ENCODE data around the gene MIER1.
A peak's percentile ranks its signal among the peaks of the same experiment; 100 is the strongest.

MIER1 gene

GRCh38 chr1:66993076-66993475, 68.3 kb downstream of the MIER1 start:
- no peak for DNase-seq (ENCODE audit: low read depth)

GRCh38 chr1:66996018-66996682, 71.4 kb downstream of the MIER1 start:
- TF ChIP-seq, protein P1, sequence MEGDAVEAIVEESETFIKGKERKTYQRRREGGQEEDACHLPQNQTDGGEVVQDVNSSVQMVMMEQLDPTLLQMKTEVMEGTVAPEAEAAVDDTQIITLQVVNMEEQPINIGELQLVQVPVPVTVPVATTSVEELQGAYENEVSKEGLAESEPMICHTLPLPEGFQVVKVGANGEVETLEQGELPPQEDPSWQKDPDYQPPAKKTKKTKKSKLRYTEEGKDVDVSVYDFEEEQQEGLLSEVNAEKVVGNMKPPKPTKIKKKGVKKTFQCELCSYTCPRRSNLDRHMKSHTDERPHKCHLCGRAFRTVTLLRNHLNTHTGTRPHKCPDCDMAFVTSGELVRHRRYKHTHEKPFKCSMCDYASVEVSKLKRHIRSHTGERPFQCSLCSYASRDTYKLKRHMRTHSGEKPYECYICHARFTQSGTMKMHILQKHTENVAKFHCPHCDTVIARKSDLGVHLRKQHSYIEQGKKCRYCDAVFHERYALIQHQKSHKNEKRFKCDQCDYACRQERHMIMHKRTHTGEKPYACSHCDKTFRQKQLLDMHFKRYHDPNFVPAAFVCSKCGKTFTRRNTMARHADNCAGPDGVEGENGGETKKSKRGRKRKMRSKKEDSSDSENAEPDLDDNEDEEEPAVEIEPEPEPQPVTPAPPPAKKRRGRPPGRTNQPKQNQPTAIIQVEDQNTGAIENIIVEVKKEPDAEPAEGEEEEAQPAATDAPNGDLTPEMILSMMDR (conservative IDR thresholded peaks at IDR 0.05; ENCODE audit: low read depth, low read length): peak; percentile 92
- DNase-seq (ENCODE audit: low read depth): peak; percentile 42
- no peak overlapping the region for H3K4me3 ChIP-seq (ENCODE audit: low read length)

More at GRCh38 chr1:66993076-66993475, 68.3 kb downstream of the MIER1 start:
- TF ChIP-seq, protein P1 (conservative IDR thresholded peaks at IDR 0.05; ENCODE audit: low read depth, low read length): no peak
- H3K4me3 ChIP-seq (ENCODE audit: low read length): no peak overlapping the region

GRCh38 chr1:66998972-66999371, 74.2 kb downstream of the MIER1 start:
- TF ChIP-seq, protein P1 (conservative IDR thresholded peaks at IDR 0.05; ENCODE audit: low read depth, low read length): no peak
- H3K4me3 ChIP-seq (ENCODE audit: low read length): no peak overlapping the region
- DNase-seq (ENCODE audit: low read depth): no peak

DNA sequence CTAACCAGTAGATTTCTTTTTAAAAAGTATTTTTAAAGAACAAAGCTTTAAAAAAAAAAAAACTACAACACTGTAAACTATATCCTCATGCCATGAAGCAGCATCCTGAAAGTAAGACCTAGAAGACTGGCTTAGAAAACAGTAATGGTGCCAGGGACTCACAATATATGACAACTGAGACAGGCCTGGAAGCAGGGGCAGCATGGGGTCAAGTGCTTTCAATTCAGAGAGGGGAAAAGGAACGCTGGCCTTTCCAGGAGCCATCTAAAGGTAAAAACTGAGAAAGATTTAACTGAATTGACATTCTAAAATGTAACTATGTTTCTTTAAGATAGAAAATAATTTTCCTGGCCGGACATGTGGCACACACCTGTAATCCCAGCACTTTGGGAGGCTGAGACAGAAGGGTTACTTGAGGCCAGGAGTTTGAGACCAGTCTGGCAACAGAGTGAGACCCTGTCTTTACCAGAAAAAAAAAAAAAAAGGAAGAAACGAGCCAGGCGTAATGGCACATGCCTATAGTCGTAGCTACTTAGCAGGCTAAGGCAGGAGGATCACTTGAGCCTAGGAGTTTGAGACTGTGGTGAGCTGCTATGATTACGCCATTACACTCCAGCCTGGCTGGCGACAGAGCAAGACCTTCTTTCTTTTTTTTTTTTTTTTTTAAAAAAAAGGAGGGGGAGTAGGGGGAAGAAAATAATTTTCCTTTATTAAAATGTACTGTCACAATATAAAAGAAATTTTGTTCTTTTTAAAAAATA, 75.0 kb downstream of the MIER1 start:
- TF ChIP-seq, protein P1 (conservative IDR thresholded peaks at IDR 0.05; ENCODE audit: low read depth, low read length): no peak
- no peak overlapping the region for H3K4me3 ChIP-seq (ENCODE audit: low read length)
- no peak for DNase-seq (ENCODE audit: low read depth)

DNA sequence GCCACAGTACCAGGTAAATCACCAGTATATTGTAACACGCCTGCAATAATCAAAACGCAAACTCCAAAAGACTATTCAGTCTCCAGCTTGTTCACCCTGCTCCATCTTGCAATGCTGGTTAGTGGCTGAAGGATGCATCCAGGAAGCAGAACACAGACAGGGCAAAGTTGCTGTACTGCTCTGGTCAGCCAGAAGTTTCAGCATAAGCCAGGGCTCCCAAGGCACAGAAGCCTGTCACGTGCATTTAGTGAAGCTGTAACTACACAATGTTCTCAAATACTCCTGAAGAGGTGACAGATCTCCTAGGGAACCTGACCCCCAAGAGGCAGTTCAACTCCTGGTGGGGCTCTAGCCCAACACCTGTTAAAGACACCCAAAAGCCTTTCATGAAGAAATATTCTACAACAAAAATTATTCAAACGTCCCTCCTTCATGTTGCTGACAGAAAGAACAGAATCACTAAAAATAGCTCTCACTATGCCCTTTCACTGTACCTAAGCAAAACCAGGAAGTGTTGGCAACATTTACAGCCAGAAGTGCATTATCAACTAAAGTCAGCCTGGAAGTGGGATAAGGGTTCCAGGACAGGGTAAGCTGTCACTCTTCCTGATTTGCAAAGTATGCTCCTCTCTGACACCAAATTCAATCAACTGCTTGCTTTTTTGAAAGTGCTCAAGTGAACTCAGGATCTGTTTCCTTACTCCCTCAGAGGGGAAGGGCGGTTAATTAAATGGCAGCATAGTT, 77.1 kb downstream of the MIER1 start:
- TF ChIP-seq, protein P1 (conservative IDR thresholded peaks at IDR 0.05; ENCODE audit: low read depth, low read length): no peak

DNA sequence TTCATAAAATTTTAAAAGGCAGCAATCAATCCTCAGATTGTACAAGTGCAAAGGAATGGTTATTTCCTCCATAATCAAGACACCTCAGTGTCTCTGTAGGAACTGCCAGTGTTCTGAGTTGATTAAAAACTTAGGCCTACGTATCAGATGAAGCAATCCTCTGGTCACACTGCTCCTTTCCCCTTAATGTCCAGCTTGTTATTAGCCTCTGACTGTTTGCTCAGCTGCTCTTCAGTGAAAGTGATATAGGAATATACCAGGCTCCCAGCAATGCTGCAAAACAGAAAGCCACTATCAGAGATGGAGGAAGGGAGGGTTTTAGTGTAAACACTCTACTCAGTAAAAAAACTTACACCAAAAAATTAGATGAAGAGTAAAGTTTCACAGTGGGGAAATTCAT, 79.4 kb downstream of the MIER1 start:
- TF ChIP-seq, protein P1 (conservative IDR thresholded peaks at IDR 0.05; ENCODE audit: low read depth, low read length): no peak
- no peak overlapping the region for H3K4me3 ChIP-seq (ENCODE audit: low read length)
- DNase-seq (ENCODE audit: low read depth): no peak

More for the DNA sequence above, 77.1 kb downstream of the MIER1 start:
- H3K4me3 ChIP-seq (ENCODE audit: low read length): no peak overlapping the region
- DNase-seq (ENCODE audit: low read depth): no peak
